HG03135 (cell line): ENCODE data around the gene SYF2.
"Not testable (repeated sequence)": the region's sequence is repeated elsewhere in the genome, so short reads cannot be mapped to it uniquely, and the experiment has no call there.

Experiments
- ATAC-seq: cut with Tn5 transposase; IDR thresholded peaks from one replicate; pipeline ENCODE4 v1.9.1; 2021; ENCODE audit warnings: mild to moderate bottlenecking, moderate library complexity; ENCODE audit not compliant: unreplicated experiment

Gene SYF2

DNA sequence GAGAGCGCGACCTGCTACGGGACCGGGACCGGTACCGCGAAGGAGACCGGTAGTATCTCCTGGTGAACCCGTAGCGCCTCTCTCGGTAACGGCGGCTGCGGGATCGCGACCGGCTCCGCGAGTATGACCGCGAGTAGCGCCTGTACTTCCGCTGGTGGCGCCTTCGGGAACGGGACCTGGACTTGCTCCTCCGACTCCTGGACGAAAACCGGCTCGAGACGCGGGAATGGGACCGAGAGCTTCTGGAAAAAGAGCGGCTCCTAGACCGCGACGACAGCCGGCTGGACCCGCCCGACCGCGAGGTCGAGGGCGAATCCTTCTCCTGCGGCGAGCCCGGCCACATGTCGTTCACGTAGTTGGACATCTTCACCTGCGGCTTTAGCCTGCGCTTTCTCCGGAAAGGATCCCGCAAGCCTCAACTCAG lies 14.3 kb upstream of the SYF2 start:
- ATAC-seq: peak; percentile 7

DNA sequence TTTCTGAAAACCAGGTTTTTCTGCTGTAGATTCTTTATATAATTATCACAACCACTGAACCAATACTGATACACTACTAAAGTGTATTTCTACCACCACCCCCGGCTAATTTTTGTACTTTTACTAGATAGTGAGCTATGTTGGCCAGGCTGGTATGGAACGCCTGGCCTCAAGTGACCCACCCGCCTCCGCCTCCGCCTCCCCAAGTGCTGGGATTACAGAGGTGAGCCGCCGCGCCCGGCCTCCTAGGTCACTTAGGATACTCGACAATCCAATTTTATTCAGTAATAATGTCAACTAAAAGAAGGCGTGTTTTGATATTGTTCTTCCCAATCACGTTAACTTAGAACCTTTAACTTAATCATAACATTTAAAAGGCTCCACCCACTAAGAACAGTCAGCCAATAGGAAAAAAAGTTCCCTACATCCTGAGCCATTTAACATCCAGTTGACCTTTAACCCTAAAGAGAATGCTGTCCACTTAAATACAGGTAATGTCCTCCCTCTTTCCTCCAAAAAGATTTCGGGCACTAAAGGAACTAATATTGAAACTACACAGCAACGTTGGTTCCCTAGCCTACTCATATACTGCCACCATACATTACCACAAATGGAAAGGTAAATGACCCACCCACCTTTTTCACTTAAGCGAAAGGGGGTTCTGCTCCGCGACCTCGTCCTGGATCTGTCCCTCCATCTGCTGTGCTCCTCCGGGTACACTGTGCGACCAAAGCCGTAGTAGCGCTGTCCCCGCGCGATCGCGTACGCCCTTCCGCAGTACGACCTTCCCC lies 13.7 kb upstream of the SYF2 start:
- no peak for ATAC-seq

DNA sequence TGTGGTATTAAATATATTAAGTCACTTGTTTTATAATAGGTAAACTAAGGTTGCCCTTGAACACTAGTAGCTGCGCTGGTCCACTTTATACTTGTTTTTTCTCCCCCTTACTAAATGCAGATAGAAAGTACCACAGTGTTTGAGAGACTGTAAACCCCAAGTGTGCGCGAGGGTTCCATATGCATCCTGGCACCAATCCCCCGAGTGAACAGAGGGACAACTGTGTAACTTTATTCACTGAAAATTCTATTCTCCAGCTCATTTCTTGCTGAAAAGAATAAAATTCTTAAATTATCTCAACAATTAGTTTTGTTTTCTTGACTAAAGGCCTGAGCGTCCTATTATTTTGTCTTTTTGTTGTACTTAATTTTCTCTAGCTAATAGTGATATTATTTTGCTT lies 13.1 kb upstream of the SYF2 start:
- ATAC-seq: no peak

DNA sequence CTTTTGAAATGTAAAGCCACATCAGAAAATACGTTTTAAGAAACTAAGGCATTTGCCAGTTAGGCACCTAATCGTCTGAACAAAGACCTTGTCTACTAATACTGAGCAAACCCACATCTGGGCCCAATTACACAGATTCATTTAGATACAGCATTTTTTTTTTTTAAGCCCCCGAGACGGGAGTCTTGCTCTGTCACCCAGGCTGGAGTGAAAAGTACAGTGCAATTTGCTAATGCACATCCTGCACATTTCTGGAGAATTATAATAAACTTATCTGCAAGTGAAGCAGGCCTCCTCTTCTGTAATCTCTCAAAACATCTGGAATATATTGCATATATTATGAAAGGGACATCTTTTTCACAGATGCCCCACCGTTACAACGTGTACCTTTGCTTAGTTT lies 11.6 kb upstream of the SYF2 start:
- ATAC-seq: no peak

DNA sequence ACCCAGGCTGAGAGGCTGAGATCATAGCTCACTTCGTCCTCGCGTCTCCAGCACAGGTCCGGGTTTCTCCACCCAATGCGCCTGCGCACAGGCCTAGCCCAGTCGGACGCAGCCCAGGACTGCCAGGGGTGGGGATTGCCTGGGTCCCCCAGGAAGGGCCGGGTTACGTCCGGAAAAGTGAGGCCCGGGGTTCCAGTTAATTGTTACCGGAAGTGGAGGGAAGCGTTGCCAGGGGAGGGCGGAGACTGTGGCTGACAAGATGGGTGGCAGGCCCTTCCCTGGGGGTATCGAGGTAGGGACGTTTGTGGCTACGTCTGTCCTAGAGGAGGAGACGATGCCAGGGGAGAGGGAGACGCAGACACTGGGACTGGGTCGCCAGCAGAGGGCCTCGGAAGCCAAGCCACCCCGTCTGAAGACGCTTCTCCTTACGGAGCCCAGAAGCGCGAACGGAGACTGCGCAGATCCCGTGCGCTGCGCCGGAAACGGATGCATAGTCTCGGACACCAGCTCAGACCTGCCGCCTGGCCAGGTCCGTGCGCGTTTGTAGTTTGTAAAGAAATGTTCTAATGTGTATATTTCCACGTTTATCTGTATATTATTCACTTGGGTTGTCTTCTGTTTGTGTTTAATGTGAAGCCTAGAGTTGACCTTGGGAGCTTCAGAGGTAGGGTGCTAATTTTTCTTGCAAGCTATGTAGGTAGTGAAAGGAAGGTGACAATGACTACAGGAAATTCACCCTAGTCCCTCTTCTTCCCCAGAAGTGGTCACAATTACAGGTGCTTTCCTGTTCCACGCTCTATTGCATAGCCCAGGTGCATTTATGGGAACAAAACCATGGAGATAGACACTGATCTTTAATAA lies 7.6 kb upstream of the SYF2 start:
- peak; percentile 61 for ATAC-seq

DNA sequence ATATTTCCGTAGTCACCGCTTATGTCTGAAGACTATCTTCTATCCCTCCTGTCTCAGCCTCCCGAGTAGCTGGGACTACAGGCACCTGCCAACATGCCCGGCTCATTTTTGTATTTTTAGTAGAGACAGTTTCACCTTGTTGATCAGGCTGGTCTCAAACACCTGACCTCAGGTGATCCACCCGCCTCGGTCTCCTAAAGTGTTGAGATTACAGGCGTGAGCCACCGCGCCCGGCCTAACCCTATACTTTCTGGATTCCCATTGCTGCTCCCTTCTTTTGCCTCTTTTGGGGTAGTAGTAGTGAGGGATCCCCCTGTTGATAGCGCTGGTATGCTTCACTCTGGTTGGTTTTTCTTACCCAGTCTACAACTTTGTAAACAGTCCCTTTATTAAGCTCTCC lies 5.7 kb upstream of the SYF2 start:
- ATAC-seq: no peak

DNA sequence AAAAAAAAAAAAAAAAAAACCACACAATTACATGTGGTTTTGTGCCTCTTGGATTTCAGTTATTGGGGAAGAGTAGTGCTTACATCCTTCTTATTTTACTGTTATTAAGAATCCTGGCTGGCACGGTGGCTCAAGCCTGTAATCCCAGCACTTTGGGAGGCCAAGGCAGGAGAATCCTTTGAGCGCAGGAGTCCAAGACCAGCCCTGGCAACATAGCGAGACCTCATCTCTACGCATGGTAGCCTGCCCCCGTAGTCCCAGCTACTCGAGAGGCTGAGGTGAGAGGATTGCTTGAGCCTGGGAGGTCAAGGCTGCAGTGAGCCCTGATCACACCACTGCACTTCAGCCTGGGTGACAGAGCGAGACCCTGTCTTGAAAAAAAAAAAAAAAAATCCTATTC lies 4.0 kb upstream of the SYF2 start:
- ATAC-seq: not testable (repeated sequence)

DNA sequence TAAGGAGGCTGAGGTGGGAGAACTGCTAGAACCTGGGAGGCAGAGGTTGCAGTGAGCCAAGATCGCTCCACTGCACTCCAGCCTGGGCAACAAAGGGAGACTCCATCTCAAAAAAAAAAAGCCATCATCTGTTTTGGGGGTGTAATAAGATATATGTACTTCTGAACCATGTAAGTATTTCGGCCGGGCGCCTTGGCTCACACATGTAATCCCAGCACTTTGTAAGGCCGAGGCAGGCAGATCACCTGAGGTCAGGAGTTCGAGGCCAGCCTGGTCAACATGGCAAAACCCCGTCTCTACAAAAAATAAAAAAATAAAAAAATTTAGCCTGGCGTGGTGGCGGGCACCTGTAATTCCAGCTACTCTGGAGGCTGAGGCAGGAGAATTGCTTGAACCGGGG lies 3.1 kb upstream of the SYF2 start:
- not testable (repeated sequence) for ATAC-seq

DNA sequence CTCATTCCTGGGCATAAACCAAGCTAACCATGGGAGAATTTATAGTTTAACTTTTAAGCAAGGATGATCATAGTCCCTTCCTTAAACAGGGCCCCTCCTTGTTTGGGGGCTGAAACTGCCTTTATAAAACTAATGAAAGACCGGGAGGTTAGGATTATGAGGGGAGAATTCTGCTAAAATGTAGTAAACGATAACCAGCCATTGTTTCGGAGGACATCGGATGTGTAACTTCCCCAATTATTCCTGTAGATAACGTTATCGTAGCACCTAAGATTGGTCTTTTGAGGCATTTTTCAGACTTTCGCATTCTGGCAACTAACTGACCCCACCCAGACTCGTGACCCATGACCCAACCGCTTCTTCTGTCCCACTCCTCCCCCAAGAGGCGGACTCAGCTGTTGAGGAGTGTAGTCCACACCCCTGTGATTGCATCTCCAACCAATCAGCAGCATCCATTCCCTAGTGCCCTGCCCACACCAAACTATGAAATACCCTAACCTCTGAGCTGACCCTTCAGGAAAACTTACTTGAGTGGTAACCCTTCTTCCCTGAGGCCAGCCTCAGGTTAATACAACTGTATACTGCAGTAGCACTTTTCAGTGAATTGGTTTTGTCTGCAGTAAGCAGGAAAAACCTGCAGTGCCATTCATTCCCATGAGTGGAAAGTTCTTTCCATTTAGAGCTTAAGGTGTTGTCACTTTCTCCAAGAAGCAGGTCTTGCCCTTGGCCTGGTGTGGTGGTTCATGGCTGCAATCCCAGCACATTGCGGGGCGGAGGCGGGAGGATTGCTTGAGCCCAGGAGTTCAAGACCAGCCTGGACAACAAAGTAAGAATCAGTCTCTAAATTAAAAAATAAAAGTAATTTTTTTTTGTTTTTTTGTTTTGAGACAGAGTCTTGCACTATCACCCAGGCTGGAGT lies 823 bp upstream of the SYF2 start:
- ATAC-seq: peak; percentile 45

DNA sequence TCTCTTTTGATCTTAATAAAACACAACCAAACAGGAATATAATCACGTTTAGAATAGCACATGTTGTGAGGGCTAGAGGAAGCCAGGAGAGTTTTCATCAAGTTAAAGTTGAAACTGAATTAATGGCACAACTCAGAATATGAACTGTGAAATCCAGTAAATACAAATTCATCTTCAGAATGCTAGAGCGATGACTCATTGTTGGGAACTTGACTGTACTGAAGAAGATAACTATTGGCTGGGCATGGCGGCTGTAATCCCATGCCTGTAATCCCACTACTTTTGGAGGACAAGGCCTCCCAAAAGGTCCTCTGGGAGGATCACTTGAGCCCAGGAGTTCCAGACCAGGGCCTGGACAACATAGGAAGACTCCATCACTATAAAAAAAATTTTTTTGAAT lies 8.8 kb downstream of the SYF2 start:
- no peak for ATAC-seq

DNA sequence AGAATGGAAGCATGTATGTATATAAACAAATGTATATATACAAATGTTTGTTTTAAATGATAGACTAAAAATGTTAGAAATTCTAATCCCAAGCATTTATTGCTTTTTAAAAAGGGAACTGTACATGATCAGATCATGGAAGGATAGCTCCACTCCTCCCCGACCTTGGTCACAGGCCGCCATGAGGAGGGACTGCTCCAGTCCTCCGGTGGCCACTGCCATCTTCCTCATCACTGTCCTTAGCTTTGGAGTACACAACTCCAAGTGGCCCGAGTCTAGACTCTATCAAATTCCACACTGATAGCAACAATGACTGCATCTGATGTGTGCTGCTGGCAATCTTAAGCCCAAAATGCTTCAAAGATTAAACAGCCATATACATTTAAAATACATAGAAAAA lies 9.7 kb downstream of the SYF2 start:
- ATAC-seq: no peak

DNA sequence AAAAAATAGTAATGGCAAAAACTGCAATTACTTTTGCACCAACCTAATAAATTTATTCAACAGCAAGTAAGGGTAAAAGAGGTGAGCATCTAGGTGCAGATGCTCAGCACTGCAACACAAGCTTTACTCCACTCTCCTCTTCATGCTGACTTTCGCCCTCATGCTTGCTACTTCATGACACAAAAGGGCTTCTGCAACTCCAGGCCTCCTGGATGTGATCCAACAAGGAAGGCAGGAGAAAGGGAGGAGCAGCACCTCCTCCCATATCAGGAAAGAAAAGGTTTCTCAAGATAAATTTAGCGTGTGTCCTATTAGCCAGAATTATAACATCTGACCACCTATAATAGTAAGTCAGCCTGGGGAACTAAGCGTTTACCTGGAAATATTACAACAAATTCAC lies 11.6 kb downstream of the SYF2 start:
- ATAC-seq: no peak

DNA sequence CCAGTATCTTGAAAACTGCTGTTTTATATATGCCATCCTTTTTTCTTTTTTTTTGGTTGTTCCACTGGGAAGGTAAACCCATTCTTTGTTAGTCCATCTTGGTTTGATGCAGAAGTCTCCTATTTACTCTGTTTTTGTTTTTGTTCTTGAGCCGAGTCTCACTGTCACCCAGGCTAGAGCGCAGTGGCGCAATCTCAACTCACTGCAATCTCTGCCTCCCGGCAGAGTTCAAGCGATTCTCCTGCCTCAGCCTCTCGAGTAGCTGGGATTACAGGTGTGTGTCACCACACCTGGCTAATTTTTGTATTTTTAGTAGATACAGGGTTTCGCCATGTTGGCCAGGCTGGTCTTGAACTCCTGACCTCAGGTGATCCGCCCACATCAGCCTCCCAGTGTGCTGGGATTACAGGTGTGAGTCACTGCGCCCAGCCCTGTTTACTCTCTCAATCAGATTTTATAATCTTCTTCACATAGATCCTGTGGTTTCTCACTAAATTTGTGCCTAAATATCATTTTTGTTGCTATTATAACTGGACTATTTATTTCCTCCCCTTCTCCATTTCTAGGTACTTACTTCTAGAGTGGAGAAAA lies 12.5 kb downstream of the SYF2 start:
- no peak for ATAC-seq

DNA sequence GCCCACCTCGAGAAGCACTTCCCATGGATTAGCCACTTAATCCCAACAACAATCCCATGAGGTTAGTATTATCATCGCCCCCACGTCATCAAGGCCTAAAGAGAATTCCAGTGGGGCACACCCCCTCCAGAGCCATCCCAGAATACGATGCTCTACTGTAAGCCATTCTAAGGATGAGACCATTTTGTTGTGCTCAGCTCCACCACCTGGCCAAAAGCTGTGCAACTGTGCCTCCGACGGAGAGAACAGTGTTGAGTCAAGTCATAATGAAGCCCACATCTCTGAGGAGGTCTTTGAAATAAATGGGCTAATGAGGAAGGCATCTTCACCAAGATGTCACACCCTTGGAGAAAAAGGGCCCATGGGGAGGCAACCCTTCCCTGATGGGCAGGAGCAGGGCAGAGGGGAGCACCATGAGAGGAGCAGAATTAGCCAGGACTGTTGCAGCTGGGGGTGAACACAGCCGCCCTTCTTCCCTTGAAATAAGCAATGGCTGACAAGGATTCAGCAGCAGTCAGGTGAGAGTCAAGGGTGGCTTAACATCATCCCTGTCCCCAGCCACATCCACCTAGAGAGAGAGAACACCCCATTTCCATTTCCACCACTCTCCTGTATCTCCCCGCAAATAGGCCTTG lies 14.6 kb downstream of the SYF2 start:
- ATAC-seq: no peak

DNA sequence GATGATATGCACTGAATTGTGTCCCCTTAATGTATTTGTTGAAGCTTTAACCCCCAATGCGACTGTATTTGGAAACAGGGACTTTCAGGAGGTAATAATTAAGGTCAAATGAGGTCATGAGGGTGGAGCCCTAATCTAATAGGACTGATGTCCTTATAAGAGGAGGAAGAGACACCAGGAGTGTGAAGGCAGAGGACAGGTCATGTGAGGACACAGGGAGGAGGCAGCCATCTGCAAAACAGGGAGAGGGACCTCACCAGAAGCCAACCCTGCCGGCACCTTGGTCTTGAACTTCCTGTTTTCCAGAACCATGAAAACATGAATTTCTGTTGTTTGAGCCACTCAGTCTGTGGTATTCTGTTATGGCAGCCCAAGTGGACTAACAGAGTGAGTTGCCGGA lies 15.3 kb downstream of the SYF2 start:
- ATAC-seq: no peak

DNA sequence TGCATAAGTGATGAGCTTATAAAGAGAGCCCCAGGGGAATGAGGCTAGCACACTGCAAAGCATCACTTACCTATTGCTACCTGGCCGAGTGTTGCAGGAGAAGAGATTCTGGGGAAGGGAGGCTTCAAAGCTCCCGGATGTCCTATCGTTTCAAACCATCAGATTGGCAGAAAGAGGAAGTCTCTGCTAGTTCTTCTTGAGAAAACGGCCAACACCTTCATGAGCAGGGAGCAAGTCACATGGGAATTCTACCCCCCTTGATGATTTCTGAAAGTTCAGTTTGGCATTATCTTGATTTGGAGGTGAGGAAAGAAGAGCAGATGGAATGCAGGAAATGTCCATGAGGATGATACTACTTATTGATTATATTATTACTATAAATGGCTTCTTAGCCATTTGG lies 16.2 kb downstream of the SYF2 start:
- ATAC-seq: no peak

DNA sequence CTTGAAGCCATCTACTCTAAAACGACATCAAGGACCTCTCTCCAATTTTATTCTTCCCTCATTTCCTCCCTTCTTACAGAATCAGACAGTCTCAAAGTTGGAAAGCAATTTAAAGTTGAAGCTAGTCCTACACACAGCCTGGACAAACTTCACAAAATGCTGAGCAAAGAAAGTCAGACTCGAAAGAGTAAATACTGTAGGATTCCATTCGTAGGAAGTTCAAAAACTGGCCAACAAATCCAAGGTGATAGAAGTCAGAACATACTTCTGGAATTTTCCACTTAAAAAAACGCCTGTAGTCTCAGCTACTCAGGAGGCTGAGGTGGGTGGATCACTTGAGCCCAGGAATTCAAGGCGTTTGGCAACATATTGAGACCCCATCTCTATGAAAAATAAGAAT lies 19.6 kb downstream of the SYF2 start:
- no peak for ATAC-seq

DNA sequence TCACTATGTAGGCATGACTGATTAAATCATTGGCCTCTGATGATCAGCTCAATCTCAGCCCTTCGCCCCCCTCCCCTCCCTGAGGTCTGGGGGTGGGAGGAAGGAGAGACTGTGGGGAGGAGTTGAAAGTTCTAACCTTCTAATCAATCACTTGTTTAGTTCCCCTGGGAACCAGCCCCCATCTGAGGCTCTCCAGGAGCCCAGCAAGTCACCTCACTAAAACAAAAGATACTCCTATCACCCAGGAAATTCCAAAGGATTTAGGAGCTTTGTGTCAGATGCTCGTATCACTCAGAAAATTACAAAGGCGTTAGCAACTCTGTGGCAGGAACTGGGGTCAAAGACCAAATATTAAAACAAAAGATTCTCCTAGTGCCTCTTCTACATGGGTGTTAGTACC lies 21.6 kb downstream of the SYF2 start:
- ATAC-seq: no peak

DNA sequence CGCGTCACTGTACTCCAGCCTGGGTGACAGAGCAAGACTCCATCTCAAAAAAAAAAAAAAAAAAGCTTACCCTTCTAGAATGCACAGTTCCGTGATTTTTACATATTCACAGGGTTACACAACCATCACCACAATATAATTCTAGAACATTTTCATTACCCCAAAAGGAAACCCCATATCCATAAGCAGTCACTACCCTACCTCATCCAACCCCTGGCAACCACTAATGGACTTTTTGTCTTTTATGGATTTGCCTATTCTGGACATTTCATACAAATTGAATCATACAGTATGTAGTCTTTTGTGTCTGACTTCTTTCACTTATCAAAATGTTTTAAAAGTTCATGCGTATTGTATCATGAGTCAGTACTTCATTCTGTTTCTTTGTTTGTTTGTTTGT lies 22.8 kb downstream of the SYF2 start:
- no peak for ATAC-seq

DNA sequence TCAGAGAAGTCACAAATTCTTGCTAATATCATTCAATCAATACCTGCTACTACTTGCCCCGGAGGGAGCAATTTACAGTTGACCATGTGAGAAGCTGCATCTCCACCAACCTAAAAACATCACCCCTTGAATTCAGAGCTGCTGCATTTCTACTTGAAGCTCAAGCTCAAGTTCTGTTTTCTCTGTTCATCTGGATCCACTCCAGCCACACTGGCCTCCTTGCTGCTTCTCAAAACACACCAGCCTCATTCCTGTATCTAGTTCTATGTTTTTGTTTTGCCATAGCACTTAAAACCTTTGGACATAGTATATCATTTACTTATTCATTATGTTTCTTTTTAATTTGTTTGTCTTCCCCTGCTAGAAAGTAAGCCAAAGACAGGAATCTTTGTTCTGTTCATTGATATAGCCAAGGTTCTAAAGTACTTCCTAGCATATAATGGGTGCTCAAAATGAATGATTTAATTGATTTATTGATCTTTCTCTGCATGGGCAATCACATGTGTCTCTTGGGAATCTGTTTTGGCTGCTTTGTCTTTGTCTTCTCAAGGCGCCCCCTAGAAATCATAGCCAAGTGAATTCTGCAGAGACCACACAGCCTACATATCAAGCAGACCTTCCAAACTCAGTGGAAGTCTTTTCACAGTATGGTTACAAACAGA lies 23.6 kb downstream of the SYF2 start:
- ATAC-seq: no peak
